ENCODE data around the gene GRIK3.

Gene GRIK3

DNA sequence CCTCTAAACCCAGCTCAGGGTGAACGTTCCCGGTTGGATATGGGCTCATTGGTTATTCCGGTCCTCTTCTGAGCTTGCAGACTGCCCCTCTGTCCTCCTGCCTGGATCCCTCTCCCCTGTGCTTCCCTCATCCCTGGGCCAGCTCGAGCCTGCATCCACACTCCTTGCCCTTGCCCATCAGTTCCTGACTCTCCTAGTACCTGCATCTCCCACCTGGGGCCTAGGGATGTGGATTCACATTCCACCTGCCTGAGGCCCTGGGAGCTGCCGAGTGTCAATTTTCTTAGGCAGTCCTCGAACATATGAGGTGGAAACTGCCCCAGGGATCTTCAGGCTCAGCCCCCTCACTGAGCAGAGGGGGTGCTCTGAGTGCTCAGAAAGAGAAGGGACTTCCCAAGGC lies 252.2 kb downstream of the GRIK3 start:
- Histone ChIP-seq H3K9me3 (ENCODE audit: control insufficient read depth in 5 of 5, low read length in 5 of 5) (peaks cover 0 to 3% (median 0%) of the 10 kb centered on the region in 5 donors), H3K27me3 (ENCODE audit: control insufficient read depth in 5 of 5, insufficient read depth in 4 of 5, low read length in 5 of 5) (peaks cover 28 to 40% (median 36%) of the 10 kb centered on the region in 5 donors), H3K4me3 (ENCODE audit: low read depth in 1 of 5, low read length in 5 of 5) (no peak overlapping the region), H3K9ac (ENCODE audit: low read length in 5 of 5) (no peak overlapping the region), H3K36me3 (ENCODE audit: control insufficient read depth in 5 of 5, insufficient read depth in 5 of 5, low read length in 5 of 5) (no peaks in the 10 kb centered on the region), H3K27ac (ENCODE audit: low read depth, low read length) (no peak overlapping the region), H3K4me1 (ENCODE audit: control insufficient read depth in 5 of 5, insufficient read depth in 5 of 5, low read length in 5 of 5) (no peaks in the 10 kb centered on the region)

DNA sequence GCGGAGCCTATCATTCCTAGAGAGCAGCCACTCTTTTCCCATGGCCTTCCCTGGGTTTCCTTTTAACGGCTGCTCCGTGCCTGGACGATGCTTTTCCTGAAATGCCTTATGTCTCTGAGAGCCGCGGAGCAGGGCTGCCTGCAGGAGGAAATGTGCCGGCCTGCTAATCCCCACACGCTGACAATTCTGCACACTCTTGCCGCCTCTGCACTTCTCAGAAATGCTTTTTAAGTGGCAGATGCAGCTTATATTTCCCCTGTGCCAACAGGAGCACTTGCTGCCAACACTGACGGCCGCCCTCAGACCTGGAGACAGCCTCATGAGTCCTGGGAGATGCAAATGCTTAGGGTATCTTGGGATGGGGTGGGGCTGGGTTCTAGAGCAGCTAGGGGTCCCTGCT lies 253.2 kb downstream of the GRIK3 start:
- Histone ChIP-seq H3K4me1 (ENCODE audit: control insufficient read depth in 5 of 5, insufficient read depth in 5 of 5, low read length in 5 of 5) (no peaks in the 10 kb centered on the region), H3K27ac (ENCODE audit: low read depth, low read length) (no peak overlapping the region), H3K9ac (ENCODE audit: low read length in 5 of 5) (no peak overlapping the region), H3K4me3 (ENCODE audit: low read depth in 1 of 5, low read length in 5 of 5) (no peak overlapping the region), H3K27me3 (ENCODE audit: control insufficient read depth in 5 of 5, insufficient read depth in 4 of 5, low read length in 5 of 5) (peaks cover 32 to 44% (median 33%) of the 10 kb centered on the region in 5 donors), H3K36me3 (ENCODE audit: control insufficient read depth in 5 of 5, insufficient read depth in 5 of 5, low read length in 5 of 5) (no peaks in the 10 kb centered on the region), H3K9me3 (ENCODE audit: control insufficient read depth in 5 of 5, low read length in 5 of 5) (peaks cover 0 to 3% (median 0%) of the 10 kb centered on the region in 5 donors)

DNA sequence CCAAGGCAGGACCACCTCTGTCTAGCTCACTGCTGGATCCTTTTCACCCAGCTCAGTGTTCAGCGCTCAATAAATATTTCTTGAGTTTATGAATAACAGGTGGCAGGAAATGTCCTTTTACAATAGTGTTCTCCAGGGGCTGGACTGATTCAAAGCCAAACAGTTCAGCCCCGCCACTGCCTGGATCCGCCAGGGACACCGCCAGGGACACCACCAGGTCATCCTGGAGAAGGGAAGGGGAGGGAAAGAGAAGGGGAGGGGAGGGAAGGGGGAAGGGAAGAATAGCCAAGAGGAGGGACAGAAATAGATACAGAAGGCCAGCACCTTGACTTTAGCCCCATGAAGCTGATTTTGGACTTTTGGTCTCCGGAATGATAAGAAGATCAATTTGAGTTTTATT lies 255.6 kb downstream of the GRIK3 start:
- Histone ChIP-seq H3K27ac (ENCODE audit: low read depth, low read length) (no peak overlapping the region), H3K36me3 (ENCODE audit: control insufficient read depth in 5 of 5, insufficient read depth in 5 of 5, low read length in 5 of 5) (no peaks in the 10 kb centered on the region), H3K4me3 (ENCODE audit: low read depth in 1 of 5, low read length in 5 of 5) (no peak overlapping the region), H3K27me3 (ENCODE audit: control insufficient read depth in 5 of 5, insufficient read depth in 4 of 5, low read length in 5 of 5) (peaks cover 26 to 42% (median 36%) of the 10 kb centered on the region in 5 donors), H3K9ac (ENCODE audit: low read length in 5 of 5) (no peak overlapping the region), H3K9me3 (ENCODE audit: control insufficient read depth in 5 of 5, low read length in 5 of 5) (peaks cover 0 to 3% (median 0%) of the 10 kb centered on the region in 5 donors), H3K4me1 (ENCODE audit: control insufficient read depth in 5 of 5, insufficient read depth in 5 of 5, low read length in 5 of 5) (no peaks in the 10 kb centered on the region)

DNA sequence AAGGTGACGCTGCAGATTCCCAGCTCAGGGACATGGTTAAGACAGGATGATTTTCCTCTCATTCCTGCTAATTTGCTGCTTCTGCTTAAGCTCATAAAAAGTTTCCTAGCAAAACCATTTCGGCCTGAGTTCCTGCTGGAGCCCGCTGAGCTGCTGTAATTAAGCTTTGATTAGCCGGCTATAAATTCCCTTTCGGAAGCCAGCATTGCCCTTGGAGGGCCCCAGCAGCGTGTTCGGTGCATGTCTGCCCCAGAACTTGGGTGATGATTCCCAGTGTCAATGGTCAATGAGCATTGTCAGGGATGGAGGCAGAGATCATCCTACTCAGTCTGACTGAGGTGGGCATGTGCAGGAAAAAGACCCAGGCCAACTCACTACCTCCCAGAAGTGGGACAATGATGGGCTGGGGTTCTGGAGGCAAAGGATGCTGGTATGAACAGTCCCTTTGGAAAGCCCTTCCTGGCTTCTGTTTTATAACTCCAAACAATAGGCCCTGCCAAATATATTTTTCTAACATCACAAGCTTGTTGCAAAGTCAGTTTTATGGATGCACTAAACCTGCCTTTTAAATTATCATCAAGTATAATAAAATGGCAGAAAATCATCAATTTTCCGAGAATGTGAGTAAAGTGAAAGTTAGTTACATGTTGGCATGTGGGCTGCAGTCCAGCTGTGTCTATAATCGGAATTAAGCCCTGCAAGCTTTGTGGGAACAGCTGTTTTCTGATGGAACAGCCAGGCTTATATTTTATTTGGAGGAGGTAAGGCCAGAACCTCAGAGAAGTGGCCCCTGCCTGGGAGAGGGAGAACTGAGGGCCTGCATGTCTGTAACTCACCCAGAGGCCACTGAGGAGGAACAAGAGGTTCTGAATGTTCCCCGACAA lies 257.1 kb downstream of the GRIK3 start:
- no peak overlapping the region for H3K27ac ChIP-seq (ENCODE audit: low read depth, low read length)
- peaks cover 0 to 3% (median 0%) of the 10 kb centered on the region in 5 donors for H3K9me3 ChIP-seq (ENCODE audit: control insufficient read depth in 5 of 5, low read length in 5 of 5)
- peaks cover 32 to 44% (median 42%) of the 10 kb centered on the region in 5 donors for H3K27me3 ChIP-seq (ENCODE audit: control insufficient read depth in 5 of 5, insufficient read depth in 4 of 5, low read length in 5 of 5)
- H3K9ac ChIP-seq (ENCODE audit: low read length in 5 of 5): no peak overlapping the region
- H3K4me1 ChIP-seq (ENCODE audit: control insufficient read depth in 5 of 5, insufficient read depth in 5 of 5, low read length in 5 of 5): no peaks in the 10 kb centered on the region
- H3K36me3 ChIP-seq (ENCODE audit: control insufficient read depth in 5 of 5, insufficient read depth in 5 of 5, low read length in 5 of 5): no peaks in the 10 kb centered on the region
- no peak overlapping the region for H3K4me3 ChIP-seq (ENCODE audit: low read depth in 1 of 5, low read length in 5 of 5)

DNA sequence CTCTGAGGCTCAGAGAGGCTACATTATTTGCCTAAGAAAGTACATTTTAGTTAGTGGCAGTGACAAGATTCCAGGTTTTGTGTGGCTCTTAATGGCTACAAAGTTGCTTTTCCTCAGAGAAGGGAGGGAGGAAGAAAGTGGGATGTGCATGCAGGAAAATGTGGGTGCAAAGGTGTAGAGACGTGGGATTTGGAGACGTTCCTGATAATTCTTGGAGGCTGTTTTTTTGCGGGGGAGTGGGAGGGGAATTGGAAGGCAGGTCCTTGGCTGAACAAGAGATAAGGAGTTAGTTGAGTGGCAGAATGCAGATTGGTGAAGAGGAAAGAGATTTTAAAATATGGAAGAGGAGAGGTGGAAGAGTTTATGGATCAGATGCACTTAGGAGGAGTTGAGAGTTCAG lies 258.1 kb downstream of the GRIK3 start:
- Histone ChIP-seq H3K4me1 (ENCODE audit: control insufficient read depth in 5 of 5, insufficient read depth in 5 of 5, low read length in 5 of 5) (no peaks in the 10 kb centered on the region), H3K27ac (ENCODE audit: low read depth, low read length) (no peak overlapping the region), H3K9ac (ENCODE audit: low read length in 5 of 5) (no peak overlapping the region), H3K36me3 (ENCODE audit: control insufficient read depth in 5 of 5, insufficient read depth in 5 of 5, low read length in 5 of 5) (no peaks in the 10 kb centered on the region), H3K4me3 (ENCODE audit: low read depth in 1 of 5, low read length in 5 of 5) (no peak overlapping the region), H3K9me3 (ENCODE audit: control insufficient read depth in 5 of 5, low read length in 5 of 5) (peaks cover 0 to 3% (median 0%) of the 10 kb centered on the region in 5 donors), H3K27me3 (ENCODE audit: control insufficient read depth in 5 of 5, insufficient read depth in 4 of 5, low read length in 5 of 5) (peaks cover 32 to 50% (median 49%) of the 10 kb centered on the region in 5 donors)

DNA sequence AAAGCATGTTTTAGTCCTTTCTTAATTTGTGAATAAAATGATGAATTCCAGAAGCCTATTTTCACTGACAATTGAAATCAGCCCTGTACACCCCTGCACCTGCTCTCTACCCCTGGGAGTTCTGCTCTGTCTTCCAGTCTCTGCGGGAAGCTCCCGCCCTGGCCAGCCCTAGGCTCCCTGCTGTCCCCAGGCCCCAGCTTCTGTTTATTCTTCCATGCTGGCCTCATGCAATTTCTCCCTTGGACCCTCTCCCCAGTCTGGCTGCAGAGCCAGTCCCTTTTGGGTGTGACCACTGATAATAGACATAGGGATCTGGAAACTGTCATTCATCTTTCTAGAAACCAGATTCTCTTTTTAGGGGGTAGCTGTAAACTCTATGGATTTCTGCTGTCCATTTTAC lies 258.6 kb downstream of the GRIK3 start:
- Histone ChIP-seq H3K9ac (ENCODE audit: low read length in 5 of 5) (no peak overlapping the region), H3K36me3 (ENCODE audit: control insufficient read depth in 5 of 5, insufficient read depth in 5 of 5, low read length in 5 of 5) (no peaks in the 10 kb centered on the region), H3K27me3 (ENCODE audit: control insufficient read depth in 5 of 5, insufficient read depth in 4 of 5, low read length in 5 of 5) (peaks cover 33 to 54% (median 47%) of the 10 kb centered on the region in 5 donors), H3K4me1 (ENCODE audit: control insufficient read depth in 5 of 5, insufficient read depth in 5 of 5, low read length in 5 of 5) (no peaks in the 10 kb centered on the region), H3K4me3 (ENCODE audit: low read depth in 1 of 5, low read length in 5 of 5) (no peak overlapping the region), H3K9me3 (ENCODE audit: control insufficient read depth in 5 of 5, low read length in 5 of 5) (peaks cover 0 to 3% (median 0%) of the 10 kb centered on the region in 5 donors), H3K27ac (ENCODE audit: low read depth, low read length) (no peak overlapping the region)

DNA sequence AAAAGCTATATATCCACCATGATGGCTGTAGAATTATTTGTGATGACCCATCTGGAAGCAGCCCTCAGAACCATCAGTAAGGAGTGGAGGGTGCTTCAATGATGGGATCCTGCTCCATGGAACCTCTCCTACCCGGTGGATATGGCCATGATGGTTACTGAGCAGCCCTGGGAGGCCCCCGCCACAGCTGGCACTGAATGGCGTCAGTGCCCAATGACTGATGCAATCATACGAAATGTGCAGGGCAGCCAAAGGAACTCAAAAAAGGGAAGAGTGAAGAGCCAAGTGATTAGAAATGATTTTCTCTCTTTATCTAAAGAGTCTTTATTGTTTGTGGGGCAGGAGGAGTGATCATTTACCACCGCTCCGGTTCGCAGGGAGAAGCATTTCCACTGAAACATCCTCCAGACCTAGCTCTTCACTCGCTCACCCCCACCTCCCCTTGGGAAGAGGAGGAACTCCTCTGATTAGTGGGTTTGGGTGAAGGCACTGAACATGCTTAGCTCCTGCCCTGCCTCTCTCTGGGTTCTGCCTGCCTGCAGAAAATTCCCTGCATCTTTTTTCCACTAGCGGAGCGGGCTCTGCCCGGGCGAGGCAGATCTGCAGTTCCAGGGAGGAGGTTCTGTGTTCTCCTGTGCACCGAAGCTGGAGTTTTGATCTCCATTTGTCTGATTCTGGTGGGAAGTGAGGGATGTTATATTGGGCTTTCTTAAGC lies 260.3 kb downstream of the GRIK3 start:
- Histone ChIP-seq H3K4me3 (ENCODE audit: low read depth in 1 of 5, low read length in 5 of 5) (no peak overlapping the region), H3K4me1 (ENCODE audit: control insufficient read depth in 5 of 5, insufficient read depth in 5 of 5, low read length in 5 of 5) (no peaks in the 10 kb centered on the region), H3K27ac (ENCODE audit: low read depth, low read length) (no peak overlapping the region), H3K27me3 (ENCODE audit: control insufficient read depth in 5 of 5, insufficient read depth in 4 of 5, low read length in 5 of 5) (peaks cover 39 to 64% (median 57%) of the 10 kb centered on the region in 5 donors), H3K9me3 (ENCODE audit: control insufficient read depth in 5 of 5, low read length in 5 of 5) (no peaks in the 10 kb centered on the region), H3K9ac (ENCODE audit: low read length in 5 of 5) (no peak overlapping the region), H3K36me3 (ENCODE audit: control insufficient read depth in 5 of 5, insufficient read depth in 5 of 5, low read length in 5 of 5) (no peaks in the 10 kb centered on the region)

DNA sequence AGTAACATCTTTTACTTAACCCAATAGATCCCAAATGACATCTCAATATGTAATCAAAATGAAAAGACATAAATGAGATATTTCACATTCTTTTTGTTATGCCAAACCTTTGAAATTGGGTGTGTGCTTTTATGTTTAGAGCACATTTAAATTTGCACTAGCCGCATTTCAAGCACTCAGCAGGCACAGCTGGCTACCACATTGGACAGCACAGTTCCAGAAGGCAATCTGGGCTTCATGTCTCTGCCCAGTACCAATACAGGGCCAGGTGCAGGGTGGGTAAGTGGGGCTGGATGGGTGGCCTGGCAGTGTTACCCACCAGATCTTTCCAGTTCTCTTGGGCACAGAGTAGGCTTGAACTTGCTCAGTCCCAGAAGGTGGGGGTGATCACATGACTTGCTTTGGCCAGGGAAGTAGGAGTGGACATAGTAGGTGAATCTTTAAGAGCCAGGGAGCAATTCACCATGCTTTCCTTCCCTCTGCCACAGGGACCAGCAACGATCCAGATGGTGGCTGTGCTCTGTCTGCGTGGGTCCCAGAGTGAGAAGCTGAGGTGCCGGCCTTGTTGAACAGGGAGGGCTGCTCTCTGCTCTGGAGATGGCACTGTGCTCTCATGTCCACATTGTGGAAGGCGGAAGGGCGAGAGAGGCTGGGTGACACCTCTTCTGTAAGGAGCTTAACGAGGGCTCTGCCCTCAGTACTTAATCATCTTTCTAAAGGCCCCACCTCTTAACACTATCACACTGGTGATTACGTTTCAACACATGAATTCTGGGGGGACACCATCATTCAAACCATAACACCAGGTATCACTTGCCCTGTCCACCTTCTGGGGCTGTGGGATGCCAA lies 261.4 kb downstream of the GRIK3 start:
- no peaks in the 10 kb centered on the region for H3K36me3 ChIP-seq (ENCODE audit: control insufficient read depth in 5 of 5, insufficient read depth in 5 of 5, low read length in 5 of 5)
- H3K4me3 ChIP-seq (ENCODE audit: low read depth in 1 of 5, low read length in 5 of 5): no peak overlapping the region
- H3K27ac ChIP-seq (ENCODE audit: low read depth, low read length): no peak overlapping the region
- no peak overlapping the region for H3K9ac ChIP-seq (ENCODE audit: low read length in 5 of 5)
- no peaks in the 10 kb centered on the region for H3K4me1 ChIP-seq (ENCODE audit: control insufficient read depth in 5 of 5, insufficient read depth in 5 of 5, low read length in 5 of 5)
- peaks cover 39 to 66% (median 57%) of the 10 kb centered on the region in 5 donors for H3K27me3 ChIP-seq (ENCODE audit: control insufficient read depth in 5 of 5, insufficient read depth in 4 of 5, low read length in 5 of 5)
- no peaks in the 10 kb centered on the region for H3K9me3 ChIP-seq (ENCODE audit: control insufficient read depth in 5 of 5, low read length in 5 of 5)

DNA sequence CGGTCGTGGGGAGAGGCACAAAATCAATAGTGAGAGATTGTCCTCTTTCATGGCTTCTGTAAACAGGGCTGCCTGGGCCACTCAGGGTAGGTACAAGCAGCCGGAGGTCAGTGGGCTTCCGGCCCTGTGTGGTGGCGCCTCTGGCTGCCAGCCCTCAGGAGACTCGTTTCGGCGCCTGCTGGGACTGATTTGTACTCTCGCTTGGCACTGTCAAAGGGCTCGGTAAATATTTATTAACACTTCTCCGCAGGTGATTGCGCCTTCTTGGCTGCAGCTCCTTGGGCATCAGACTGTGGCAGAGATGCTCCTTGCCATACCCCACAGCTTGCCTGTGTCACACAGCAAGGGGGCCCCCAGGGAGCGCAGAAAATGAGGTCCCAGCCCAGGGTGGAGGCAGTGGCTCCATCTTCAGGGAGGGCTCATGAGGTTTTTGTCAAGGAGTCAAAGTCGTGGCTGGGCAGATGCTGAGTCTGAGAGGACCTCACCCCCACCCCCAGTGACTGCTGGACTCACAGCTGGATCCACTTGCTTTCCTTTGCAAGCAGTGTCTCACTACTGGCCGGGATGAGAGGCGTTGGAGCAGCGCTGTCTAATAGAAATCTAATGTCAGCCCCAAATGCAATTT lies 262.5 kb downstream of the GRIK3 start:
- H3K27ac ChIP-seq (ENCODE audit: low read depth, low read length): no peak overlapping the region
- H3K9me3 ChIP-seq (ENCODE audit: control insufficient read depth in 5 of 5, low read length in 5 of 5): peaks cover 0 to 2% (median 0%) of the 10 kb centered on the region in 5 donors
- no peak overlapping the region for H3K4me3 ChIP-seq (ENCODE audit: low read depth in 1 of 5, low read length in 5 of 5)
- H3K4me1 ChIP-seq (ENCODE audit: control insufficient read depth in 5 of 5, insufficient read depth in 5 of 5, low read length in 5 of 5): no peaks in the 10 kb centered on the region
- no peaks in the 10 kb centered on the region for H3K36me3 ChIP-seq (ENCODE audit: control insufficient read depth in 5 of 5, insufficient read depth in 5 of 5, low read length in 5 of 5)
- no peak overlapping the region for H3K9ac ChIP-seq (ENCODE audit: low read length in 5 of 5)
- peaks cover 32 to 62% (median 54%) of the 10 kb centered on the region in 5 donors for H3K27me3 ChIP-seq (ENCODE audit: control insufficient read depth in 5 of 5, insufficient read depth in 4 of 5, low read length in 5 of 5)
